ENCODE data around the gene FUBP3.

- TF ChIP-seq, protein P1, sequence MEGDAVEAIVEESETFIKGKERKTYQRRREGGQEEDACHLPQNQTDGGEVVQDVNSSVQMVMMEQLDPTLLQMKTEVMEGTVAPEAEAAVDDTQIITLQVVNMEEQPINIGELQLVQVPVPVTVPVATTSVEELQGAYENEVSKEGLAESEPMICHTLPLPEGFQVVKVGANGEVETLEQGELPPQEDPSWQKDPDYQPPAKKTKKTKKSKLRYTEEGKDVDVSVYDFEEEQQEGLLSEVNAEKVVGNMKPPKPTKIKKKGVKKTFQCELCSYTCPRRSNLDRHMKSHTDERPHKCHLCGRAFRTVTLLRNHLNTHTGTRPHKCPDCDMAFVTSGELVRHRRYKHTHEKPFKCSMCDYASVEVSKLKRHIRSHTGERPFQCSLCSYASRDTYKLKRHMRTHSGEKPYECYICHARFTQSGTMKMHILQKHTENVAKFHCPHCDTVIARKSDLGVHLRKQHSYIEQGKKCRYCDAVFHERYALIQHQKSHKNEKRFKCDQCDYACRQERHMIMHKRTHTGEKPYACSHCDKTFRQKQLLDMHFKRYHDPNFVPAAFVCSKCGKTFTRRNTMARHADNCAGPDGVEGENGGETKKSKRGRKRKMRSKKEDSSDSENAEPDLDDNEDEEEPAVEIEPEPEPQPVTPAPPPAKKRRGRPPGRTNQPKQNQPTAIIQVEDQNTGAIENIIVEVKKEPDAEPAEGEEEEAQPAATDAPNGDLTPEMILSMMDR (IDR thresholded peaks at IDR 0.05) = no peak
- no peak for TF ChIP-seq POLR2A (IDR thresholded peaks at IDR 0.05)
These were observed 101.7 kb downstream of the FUBP3 start for GRCh38 chr9:130680836-130681768.

All from uterus (tissue), 2 donors.